ENCODE results near the gene NBAS. TPM values are rescaled to one million over a fixed set of nuclear protein-coding genes. Genes with fewer than 3 reads are reported as not detected.

The NBAS gene
- total and polyA plus RNA-seq, 2 of the 4 experiments (the other 2 are of a cell fraction), result 22.3 to 105 TPM

DNA sequence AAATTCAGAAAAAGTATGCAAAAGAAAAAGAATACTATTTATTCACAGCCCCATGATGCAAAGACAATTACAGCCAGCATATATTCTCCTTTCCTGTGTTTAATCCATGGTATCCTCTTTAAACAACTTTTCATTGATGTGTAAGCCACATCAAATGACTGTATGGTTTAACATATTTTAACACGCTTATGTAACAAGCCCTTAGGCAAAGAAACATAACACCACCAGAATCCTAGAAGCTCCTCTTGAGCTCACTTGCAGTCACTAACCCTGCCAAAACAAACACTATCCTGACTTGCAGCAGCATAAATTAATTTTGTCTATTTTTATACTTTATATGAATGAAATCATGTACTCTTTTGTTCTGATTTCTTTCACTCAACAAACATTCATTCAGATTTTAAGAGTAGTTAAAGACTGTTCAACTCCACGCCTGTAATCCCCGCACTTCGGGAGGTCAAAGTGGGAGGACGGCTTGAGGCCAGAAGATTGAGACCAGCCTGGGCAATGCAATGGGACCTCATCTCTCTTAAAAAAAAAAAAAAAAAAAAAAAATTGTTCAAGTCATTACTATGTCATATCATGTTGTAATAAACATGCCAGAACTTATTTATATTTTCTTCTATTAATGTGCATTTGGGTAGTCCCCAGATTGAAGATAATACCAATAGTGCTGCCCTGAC, 226.3 kb downstream of the NBAS start:
- H3K9me3 ChIP-seq (ENCODE audit: control insufficient read depth, insufficient read depth, low read length), result no peaks in the 10 kb centered on the region
- no peak for TF ChIP-seq RAD21 (IDR thresholded peaks at IDR 0.05; ENCODE audit: low read length)
- TF ChIP-seq CHD1 (IDR thresholded peaks at IDR 0.05; ENCODE audit: low read depth, low read length), result no peak
- TF ChIP-seq MAFK (IDR thresholded peaks at IDR 0.05; ENCODE audit: low read depth, low read length), result no peak
- TF ChIP-seq, protein P1, sequence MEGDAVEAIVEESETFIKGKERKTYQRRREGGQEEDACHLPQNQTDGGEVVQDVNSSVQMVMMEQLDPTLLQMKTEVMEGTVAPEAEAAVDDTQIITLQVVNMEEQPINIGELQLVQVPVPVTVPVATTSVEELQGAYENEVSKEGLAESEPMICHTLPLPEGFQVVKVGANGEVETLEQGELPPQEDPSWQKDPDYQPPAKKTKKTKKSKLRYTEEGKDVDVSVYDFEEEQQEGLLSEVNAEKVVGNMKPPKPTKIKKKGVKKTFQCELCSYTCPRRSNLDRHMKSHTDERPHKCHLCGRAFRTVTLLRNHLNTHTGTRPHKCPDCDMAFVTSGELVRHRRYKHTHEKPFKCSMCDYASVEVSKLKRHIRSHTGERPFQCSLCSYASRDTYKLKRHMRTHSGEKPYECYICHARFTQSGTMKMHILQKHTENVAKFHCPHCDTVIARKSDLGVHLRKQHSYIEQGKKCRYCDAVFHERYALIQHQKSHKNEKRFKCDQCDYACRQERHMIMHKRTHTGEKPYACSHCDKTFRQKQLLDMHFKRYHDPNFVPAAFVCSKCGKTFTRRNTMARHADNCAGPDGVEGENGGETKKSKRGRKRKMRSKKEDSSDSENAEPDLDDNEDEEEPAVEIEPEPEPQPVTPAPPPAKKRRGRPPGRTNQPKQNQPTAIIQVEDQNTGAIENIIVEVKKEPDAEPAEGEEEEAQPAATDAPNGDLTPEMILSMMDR (conservative IDR thresholded peaks at IDR 0.05; ENCODE audit: low read depth, low read length), result no peak
- no peak for TF ChIP-seq MAZ (IDR thresholded peaks at IDR 0.05; ENCODE audit: borderline replicate concordance, low read depth, low read length)
- no peak for TF ChIP-seq RFX5 (IDR thresholded peaks at IDR 0.05; ENCODE audit: low read depth, low read length)
- no peak for TF ChIP-seq BHLHE40 (IDR thresholded peaks at IDR 0.05; ENCODE audit: low read depth, low read length)
- TF ChIP-seq, protein P2, sequence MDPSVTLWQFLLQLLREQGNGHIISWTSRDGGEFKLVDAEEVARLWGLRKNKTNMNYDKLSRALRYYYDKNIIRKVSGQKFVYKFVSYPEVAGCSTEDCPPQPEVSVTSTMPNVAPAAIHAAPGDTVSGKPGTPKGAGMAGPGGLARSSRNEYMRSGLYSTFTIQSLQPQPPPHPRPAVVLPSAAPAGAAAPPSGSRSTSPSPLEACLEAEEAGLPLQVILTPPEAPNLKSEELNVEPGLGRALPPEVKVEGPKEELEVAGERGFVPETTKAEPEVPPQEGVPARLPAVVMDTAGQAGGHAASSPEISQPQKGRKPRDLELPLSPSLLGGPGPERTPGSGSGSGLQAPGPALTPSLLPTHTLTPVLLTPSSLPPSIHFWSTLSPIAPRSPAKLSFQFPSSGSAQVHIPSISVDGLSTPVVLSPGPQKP (IDR thresholded peaks at IDR 0.05; ENCODE audit: borderline replicate concordance, low read depth, low read length), result no peak
- TF ChIP-seq POLR2A (IDR thresholded peaks at IDR 0.05; ENCODE audit: low read depth, low read length), result no peak
- ChIA-PET POLR2A (ENCODE audit: unreplicated experiment) (no interaction called here), CTCF (no interaction called here)
- no peak overlapping the region for H4K91ac ChIP-seq (ENCODE audit: insufficient read depth, low read depth, low read length)
- no peaks in the 10 kb centered on the region for H3K4me1 ChIP-seq (ENCODE audit: control insufficient read depth, insufficient read depth, low read length)
- no peak overlapping the region for H3K4me2 ChIP-seq (ENCODE audit: low read depth, low read length)
- no peaks in the 10 kb centered on the region for H3K27me3 ChIP-seq (ENCODE audit: control insufficient read depth, insufficient read depth, low read length)
- no peak overlapping the region for H3K23ac ChIP-seq (ENCODE audit: low read depth, low read length)
- no TSS peak for BruUV-seq (replicated peaks)
- H3K18ac ChIP-seq (ENCODE audit: low read depth, low read length), result no peak overlapping the region
- intact Hi-C loops (cut with micrococcal nuclease), result no loop called here
- in situ Hi-C loops (cut with MboI; ENCODE audit: low sequenced_read_pairs), result no loop called here
- H4K5ac ChIP-seq (ENCODE audit: low read depth, low read length), result no peak overlapping the region
- no peak overlapping the region for H3K9ac ChIP-seq (ENCODE audit: low read depth, low read length)
- H4K20me1 ChIP-seq (ENCODE audit: insufficient read depth, low read length), result no peaks in the 10 kb centered on the region
- dilution Hi-C loops (cut with HindIII; ENCODE audit: low sequenced_read_pairs, unreplicated experiment), result no loop called here
- no peak overlapping the region for H3K27ac ChIP-seq (ENCODE audit: insufficient read depth, low read length)
- DNase-seq, result peak; percentile 57
- H2AFZ ChIP-seq (replicated peaks; ENCODE audit: low read length, poor library complexity), result no peak overlapping the region
- H2AK9ac ChIP-seq (replicated peaks; ENCODE audit: low read depth, low read length, poor library complexity), result no peak overlapping the region
- no peaks in the 10 kb centered on the region for H3K79me1 ChIP-seq (ENCODE audit: low read depth in 1 of 2, low read length in 2 of 2)
- H2BK20ac ChIP-seq (ENCODE audit: low read depth, low read length), result no peak overlapping the region
- no peak overlapping the region for H2BK120ac ChIP-seq (ENCODE audit: low read depth, low read length)
- H4K8ac ChIP-seq (ENCODE audit: low read depth in 2 of 2, low read length in 2 of 2), result no peak overlapping the region
- no peak overlapping the region for H3K14ac ChIP-seq (replicated peaks; ENCODE audit: low read depth, low read length)
- H2AK5ac ChIP-seq (ENCODE audit: low read depth, low read length), result no peak overlapping the region
- H3K4me3 ChIP-seq (ENCODE audit: insufficient read depth, low read depth, low read length), result no peak overlapping the region
- H2BK5ac ChIP-seq (ENCODE audit: low read depth, low read length, poor library complexity, severe bottlenecking), result no peak overlapping the region
- no peak overlapping the region for H3K56ac ChIP-seq (ENCODE audit: extremely low read depth, insufficient read depth, low read length)
- H3K9me1 ChIP-seq (ENCODE audit: insufficient read depth, low read length), result no peaks in the 10 kb centered on the region
- H3K36me3 ChIP-seq (ENCODE audit: control insufficient read depth, insufficient read depth, low read length), result peaks cover 4% of the 10 kb centered on the region; the same call in 1 of the 2 replicates
- WGBS, 2 experiments (ENCODE audit: extremely low coverage in 2 of 2, insufficient read length in 1 of 2), result no CpG with 5 or more reads among the region's 5 CpGs
- H2BK15ac ChIP-seq (ENCODE audit: low read depth, low read length), result no peak overlapping the region
- peak; percentile 14 for ATAC-seq (ENCODE audit: low read depth)
- no peak overlapping the region for H3K4ac ChIP-seq (ENCODE audit: low read depth, low read length)

Data from IMR-90 (cell line).